GM19099 (cell line): ENCODE results near the gene NUMA1.

Experiments
- POLR2A ChIP-seq: IDR thresholded peaks from 3 replicates; pipeline ENCODE4 v1.6.1; 2011; ENCODE audit warnings: low read depth; ENCODE audit not compliant: insufficient read length; ENCODE audit errors: extremely low read depth

The NUMA1 gene

GRCh38 chr11:71963468-71963867 lies 116.9 kb downstream of the NUMA1 start:
- no peak for TF ChIP-seq POLR2A

GRCh38 chr11:71962428-71963038 lies 117.8 kb downstream of the NUMA1 start:
- no peak for TF ChIP-seq POLR2A

- TF ChIP-seq POLR2A, result no peak
These were observed 124.4 kb downstream of the NUMA1 start for GRCh38 chr11:71955898-71956456.
